ENCODE data around the gene AQP9.

The AQP9 gene

DNA sequence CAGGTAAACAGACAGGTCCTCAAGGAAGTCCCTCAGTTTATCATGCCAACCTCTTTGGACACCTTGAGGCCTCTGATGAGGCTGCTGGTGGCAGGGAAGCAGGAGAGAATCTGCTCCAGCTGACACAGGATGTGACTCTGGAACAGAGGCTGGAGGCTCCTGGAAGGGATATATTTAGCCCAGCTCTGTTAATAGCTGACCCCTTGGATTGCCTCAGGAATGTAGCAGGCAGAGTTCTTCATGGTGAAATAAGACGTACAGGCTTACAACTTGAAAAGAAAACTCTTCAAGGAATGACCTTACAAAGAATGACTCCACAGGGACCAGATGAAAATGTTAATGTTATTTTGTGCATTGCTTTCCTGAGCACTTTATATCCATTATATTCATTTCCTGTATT is 90.5 kb downstream of the AQP9 start:
- DNase-seq: no peak

DNA sequence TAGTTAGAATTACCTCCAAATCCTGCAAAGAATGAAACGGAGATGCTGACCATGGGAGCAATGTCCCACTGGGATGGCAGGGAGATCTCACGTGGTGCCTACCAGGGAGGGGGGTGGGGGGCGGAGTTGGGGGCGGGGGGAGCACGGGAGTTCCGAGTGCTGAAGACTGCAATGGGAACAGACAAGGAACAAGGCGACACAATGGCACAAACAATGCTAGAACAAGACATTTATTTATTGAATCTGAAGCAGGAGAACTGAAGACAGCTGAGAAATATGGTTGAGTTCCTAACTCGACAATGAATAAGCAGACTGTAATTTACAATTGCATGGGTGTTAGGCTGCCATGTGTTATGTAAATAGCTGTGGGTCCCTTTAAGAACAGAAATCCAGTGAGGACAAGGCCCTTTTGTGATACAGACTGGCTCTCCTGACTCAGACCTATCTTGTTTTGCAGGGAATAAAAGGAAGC is 91.2 kb downstream of the AQP9 start:
- DNase-seq: no peak

GRCh38 chr15:58232281-58233065 is 94.3 kb downstream of the AQP9 start:
- no peak for DNase-seq

DNA sequence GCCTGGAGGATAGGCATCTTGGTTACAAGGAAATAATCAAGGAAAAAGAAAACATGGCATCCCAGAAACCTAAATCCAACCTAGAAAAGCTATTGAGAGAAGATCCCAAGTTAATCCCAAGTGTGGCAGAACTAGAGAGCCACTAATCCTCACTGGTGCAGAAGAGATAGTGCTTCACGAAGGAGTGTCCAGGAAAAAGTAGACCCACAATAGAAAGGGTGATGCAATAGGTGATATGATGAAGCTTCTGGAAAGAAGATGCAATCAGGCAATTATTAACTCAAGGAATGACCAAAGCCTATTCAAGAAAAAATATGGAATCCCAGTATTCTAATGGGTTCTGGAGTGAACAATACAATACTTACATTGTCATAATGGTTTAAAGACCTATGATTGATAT is 95.2 kb downstream of the AQP9 start:
- no peak for DNase-seq

All from stimulated activated CD4-positive, alpha-beta T cell treated with anti-CD3 and anti-CD28 coated beads, Interleukin-4, amount 100 ng/mL, for 4 hours (primary cell).